ENCODE results near the gene MARCKS. TPM values are rescaled to one million over a fixed set of nuclear protein-coding genes. Genes with fewer than 3 reads are reported as not detected.

MARCKS gene
- polyA plus RNA-seq, 1 donor from 2014 or later = 369 TPM

- Histone ChIP-seq H3K27ac (ENCODE audit: low read length) (no peak overlapping the region), H3K4me2 (ENCODE audit: low read length) (no peak overlapping the region), H2AFZ (ENCODE audit: low read depth, low read length) (no peak overlapping the region), H3K27me3 (ENCODE audit: insufficient read depth, low read depth, low read length) (no peaks in the 10 kb centered on the region), H3F3A (ENCODE audit: insufficient read depth, low read length, poor library complexity, severe bottlenecking) (no peaks in the 10 kb centered on the region), H3K9me3 (ENCODE audit: low read length) (no peaks in the 10 kb centered on the region), H3K79me2 (replicated peaks; ENCODE audit: insufficient read depth, low read length) (peaks cover 1% of the 10 kb centered on the region), H3K9ac (ENCODE audit: low read length) (no peak overlapping the region), H3K4me3 (ENCODE audit: low read length) (no peak overlapping the region), H4K20me1 (ENCODE audit: insufficient read depth) (no peaks in the 10 kb centered on the region), H3K9me2 (ENCODE audit: insufficient read depth, low read length) (no peaks in the 10 kb centered on the region), H3K36me3 (ENCODE audit: insufficient read depth, low read length) (no peaks in the 10 kb centered on the region)
- TF ChIP-seq, protein P1, sequence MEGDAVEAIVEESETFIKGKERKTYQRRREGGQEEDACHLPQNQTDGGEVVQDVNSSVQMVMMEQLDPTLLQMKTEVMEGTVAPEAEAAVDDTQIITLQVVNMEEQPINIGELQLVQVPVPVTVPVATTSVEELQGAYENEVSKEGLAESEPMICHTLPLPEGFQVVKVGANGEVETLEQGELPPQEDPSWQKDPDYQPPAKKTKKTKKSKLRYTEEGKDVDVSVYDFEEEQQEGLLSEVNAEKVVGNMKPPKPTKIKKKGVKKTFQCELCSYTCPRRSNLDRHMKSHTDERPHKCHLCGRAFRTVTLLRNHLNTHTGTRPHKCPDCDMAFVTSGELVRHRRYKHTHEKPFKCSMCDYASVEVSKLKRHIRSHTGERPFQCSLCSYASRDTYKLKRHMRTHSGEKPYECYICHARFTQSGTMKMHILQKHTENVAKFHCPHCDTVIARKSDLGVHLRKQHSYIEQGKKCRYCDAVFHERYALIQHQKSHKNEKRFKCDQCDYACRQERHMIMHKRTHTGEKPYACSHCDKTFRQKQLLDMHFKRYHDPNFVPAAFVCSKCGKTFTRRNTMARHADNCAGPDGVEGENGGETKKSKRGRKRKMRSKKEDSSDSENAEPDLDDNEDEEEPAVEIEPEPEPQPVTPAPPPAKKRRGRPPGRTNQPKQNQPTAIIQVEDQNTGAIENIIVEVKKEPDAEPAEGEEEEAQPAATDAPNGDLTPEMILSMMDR (IDR thresholded peaks at IDR 0.05; ENCODE audit: poor library complexity, severe bottlenecking) = no peak
- no peak for TF ChIP-seq MXI1 (conservative IDR thresholded peaks at IDR 0.05; ENCODE audit: poor library complexity, severe bottlenecking)
- TF ChIP-seq RAD21 (conservative IDR thresholded peaks at IDR 0.05) = no peak
- TF ChIP-seq TAF1 (IDR thresholded peaks at IDR 0.05; ENCODE audit: low read depth) = no peak
- TF ChIP-seq POLR2AphosphoS5 (IDR thresholded peaks at IDR 0.05) = no peak
- no peak for TF ChIP-seq SMC3 (conservative IDR thresholded peaks at IDR 0.05; ENCODE audit: poor library complexity)
- no peak for TF ChIP-seq EP300 (conservative IDR thresholded peaks at IDR 0.05; ENCODE audit: poor library complexity, severe bottlenecking)
- TF ChIP-seq, protein P2, sequence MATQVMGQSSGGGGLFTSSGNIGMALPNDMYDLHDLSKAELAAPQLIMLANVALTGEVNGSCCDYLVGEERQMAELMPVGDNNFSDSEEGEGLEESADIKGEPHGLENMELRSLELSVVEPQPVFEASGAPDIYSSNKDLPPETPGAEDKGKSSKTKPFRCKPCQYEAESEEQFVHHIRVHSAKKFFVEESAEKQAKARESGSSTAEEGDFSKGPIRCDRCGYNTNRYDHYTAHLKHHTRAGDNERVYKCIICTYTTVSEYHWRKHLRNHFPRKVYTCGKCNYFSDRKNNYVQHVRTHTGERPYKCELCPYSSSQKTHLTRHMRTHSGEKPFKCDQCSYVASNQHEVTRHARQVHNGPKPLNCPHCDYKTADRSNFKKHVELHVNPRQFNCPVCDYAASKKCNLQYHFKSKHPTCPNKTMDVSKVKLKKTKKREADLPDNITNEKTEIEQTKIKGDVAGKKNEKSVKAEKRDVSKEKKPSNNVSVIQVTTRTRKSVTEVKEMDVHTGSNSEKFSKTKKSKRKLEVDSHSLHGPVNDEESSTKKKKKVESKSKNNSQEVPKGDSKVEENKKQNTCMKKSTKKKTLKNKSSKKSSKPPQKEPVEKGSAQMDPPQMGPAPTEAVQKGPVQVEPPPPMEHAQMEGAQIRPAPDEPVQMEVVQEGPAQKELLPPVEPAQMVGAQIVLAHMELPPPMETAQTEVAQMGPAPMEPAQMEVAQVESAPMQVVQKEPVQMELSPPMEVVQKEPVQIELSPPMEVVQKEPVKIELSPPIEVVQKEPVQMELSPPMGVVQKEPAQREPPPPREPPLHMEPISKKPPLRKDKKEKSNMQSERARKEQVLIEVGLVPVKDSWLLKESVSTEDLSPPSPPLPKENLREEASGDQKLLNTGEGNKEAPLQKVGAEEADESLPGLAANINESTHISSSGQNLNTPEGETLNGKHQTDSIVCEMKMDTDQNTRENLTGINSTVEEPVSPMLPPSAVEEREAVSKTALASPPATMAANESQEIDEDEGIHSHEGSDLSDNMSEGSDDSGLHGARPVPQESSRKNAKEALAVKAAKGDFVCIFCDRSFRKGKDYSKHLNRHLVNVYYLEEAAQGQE (IDR thresholded peaks at IDR 0.05; ENCODE audit: borderline replicate concordance) = no peak
- TF ChIP-seq EZH2 (IDR thresholded peaks at IDR 0.05; ENCODE audit: borderline replicate concordance, insufficient read depth, low read length, poor library complexity, severe bottlenecking) = no peak
These were observed 16.0 kb downstream of the MARCKS start for GRCh38 chr6:113873043-113873667.

GRCh38 chr6:113875470-113875869 is 18.3 kb downstream of the MARCKS start:
- Histone ChIP-seq H4K20me1 (ENCODE audit: insufficient read depth) (no peaks in the 10 kb centered on the region), H3F3A (ENCODE audit: insufficient read depth, low read length, poor library complexity, severe bottlenecking) (no peaks in the 10 kb centered on the region), H3K36me3 (ENCODE audit: insufficient read depth, low read length) (no peaks in the 10 kb centered on the region), H3K9ac (ENCODE audit: low read length) (no peak overlapping the region), H3K9me2 (ENCODE audit: insufficient read depth, low read length) (no peaks in the 10 kb centered on the region), H3K4me3 (ENCODE audit: low read length) (no peak overlapping the region), H3K27me3 (ENCODE audit: insufficient read depth, low read depth, low read length) (no peaks in the 10 kb centered on the region), H3K4me2 (ENCODE audit: low read length) (no peak overlapping the region), H3K79me2 (replicated peaks; ENCODE audit: insufficient read depth, low read length) (no peaks in the 10 kb centered on the region), H3K27ac (ENCODE audit: low read length) (no peak overlapping the region), H2AFZ (ENCODE audit: low read depth, low read length) (no peak overlapping the region), H3K9me3 (ENCODE audit: low read length) (no peaks in the 10 kb centered on the region)
- no peak for TF ChIP-seq POLR2AphosphoS5 (IDR thresholded peaks at IDR 0.05)
- no peak for TF ChIP-seq TAF1 (IDR thresholded peaks at IDR 0.05; ENCODE audit: low read depth)
